ENCODE measurements around the gene APBA2.

DNA sequence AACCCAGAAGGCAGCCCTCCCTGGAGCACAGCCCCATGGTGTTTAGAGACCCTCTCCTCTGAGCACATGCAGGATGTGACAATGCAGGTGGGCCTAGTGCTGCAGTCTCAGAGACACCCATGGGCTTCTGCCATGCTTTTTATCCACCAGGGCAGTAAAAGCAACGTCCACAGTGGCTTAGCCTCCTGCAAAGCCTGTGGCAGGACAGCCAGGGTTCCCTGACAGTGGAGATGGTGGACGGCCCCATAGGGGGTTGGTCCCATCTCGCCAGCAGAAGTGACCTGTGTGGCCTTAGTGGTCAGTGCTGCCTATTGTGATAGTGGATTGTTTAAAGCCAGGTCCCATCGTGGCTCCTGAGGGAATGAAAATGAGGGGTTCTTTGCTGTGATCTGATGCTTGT, 46.6 kb downstream of the APBA2 start:
- TF ChIP-seq SMC3 (IDR thresholded peaks at IDR 0.05; ENCODE audit: low read depth, low read length) (no peak), POLR2A (IDR thresholded peaks at IDR 0.05; ENCODE audit: low read depth, low read length) (no peak), FOS (IDR thresholded peaks at IDR 0.05; ENCODE audit: low read depth, low read length) (no peak), RAD21 (IDR thresholded peaks at IDR 0.05; ENCODE audit: low read length) (no peak), BHLHE40 (IDR thresholded peaks at IDR 0.05; ENCODE audit: low read depth, low read length) (no peak), CEBPB (IDR thresholded peaks at IDR 0.05; ENCODE audit: low read depth, low read length) (no peak), RCOR1 (IDR thresholded peaks at IDR 0.05; ENCODE audit: insufficient replicate concordance, low read length) (no peak), ELK1 (IDR thresholded peaks at IDR 0.05; ENCODE audit: borderline replicate concordance, low read depth, low read length) (no peak), RFX5 (IDR thresholded peaks at IDR 0.05; ENCODE audit: low read depth, low read length) (no peak)
- TF ChIP-seq, protein P1, sequence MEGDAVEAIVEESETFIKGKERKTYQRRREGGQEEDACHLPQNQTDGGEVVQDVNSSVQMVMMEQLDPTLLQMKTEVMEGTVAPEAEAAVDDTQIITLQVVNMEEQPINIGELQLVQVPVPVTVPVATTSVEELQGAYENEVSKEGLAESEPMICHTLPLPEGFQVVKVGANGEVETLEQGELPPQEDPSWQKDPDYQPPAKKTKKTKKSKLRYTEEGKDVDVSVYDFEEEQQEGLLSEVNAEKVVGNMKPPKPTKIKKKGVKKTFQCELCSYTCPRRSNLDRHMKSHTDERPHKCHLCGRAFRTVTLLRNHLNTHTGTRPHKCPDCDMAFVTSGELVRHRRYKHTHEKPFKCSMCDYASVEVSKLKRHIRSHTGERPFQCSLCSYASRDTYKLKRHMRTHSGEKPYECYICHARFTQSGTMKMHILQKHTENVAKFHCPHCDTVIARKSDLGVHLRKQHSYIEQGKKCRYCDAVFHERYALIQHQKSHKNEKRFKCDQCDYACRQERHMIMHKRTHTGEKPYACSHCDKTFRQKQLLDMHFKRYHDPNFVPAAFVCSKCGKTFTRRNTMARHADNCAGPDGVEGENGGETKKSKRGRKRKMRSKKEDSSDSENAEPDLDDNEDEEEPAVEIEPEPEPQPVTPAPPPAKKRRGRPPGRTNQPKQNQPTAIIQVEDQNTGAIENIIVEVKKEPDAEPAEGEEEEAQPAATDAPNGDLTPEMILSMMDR (conservative IDR thresholded peaks at IDR 0.05; ENCODE audit: low read depth, low read length): no peak
- TF ChIP-seq, protein P2, sequence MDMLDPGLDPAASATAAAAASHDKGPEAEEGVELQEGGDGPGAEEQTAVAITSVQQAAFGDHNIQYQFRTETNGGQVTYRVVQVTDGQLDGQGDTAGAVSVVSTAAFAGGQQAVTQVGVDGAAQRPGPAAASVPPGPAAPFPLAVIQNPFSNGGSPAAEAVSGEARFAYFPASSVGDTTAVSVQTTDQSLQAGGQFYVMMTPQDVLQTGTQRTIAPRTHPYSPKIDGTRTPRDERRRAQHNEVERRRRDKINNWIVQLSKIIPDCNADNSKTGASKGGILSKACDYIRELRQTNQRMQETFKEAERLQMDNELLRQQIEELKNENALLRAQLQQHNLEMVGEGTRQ (IDR thresholded peaks at IDR 0.05; ENCODE audit: low read depth, low read length): no peak
